ENCODE results near the gene FGFBP2.

- TF ChIP-seq POLR2A (IDR thresholded peaks at IDR 0.05; ENCODE audit: low read length) (no peak), GATA1 (IDR thresholded peaks at IDR 0.05; ENCODE audit: low read depth, low read length) (no peak)
Observed at GRCh38 chr4:15971068-15971801, 8.3 kb upstream of the FGFBP2 start.
